NCI-H446 (cell line): Measurements from ENCODE around the gene MISP.
A peak's percentile ranks its signal among the peaks of the same experiment; 100 is the strongest.
"Not testable (repeated sequence)": the region's sequence is repeated elsewhere in the genome, so short reads cannot be mapped to it uniquely, and the experiment has no call there.

Experiments used
- DNase-seq, 2 experiments: peaks; one replicate each; lab custom pipeline; 2025; lab: John Stamatoyannopoulos, UW

MISP gene

GRCh38 chr19:750640-751423 lies at the start of gene MISP:
Gene MISP, plus strand, starts transcription at chr19:751112. Its CDS starts 5,835 bp downstream, at chr19:756947.
- no peak for DNase-seq

- not testable (repeated sequence) for DNase-seq
These were observed 48.1 kb upstream of the MISP start for GRCh38 chr19:702847-703246.

GRCh38 chr19:703329-703650 lies 47.6 kb upstream of the MISP start:
- DNase-seq, result no peak

GRCh38 chr19:703651-704446 lies 47.1 kb upstream of the MISP start:
- peak in 1 of 2 experiments; percentile 44 for DNase-seq

- DNase-seq, result no peak
These were observed 46.5 kb upstream of the MISP start for GRCh38 chr19:704447-704741.

GRCh38 chr19:708154-709143 lies 42.5 kb upstream of the MISP start, which contains the start of gene PALM:
Gene PALM, plus strand, starts transcription at chr19:708935. Its CDS starts 212 bp downstream, at chr19:709147.
- peak in 1 of 2 experiments; percentile 31 for DNase-seq

GRCh38 chr19:709196-709964 lies 41.5 kb upstream of the MISP start:
- DNase-seq, result no peak

GRCh38 chr19:709965-710571 lies 40.8 kb upstream of the MISP start:
- no peak for DNase-seq

GRCh38 chr19:710767-711166 lies 40.1 kb upstream of the MISP start:
- no peak for DNase-seq

GRCh38 chr19:711254-711653 lies 39.7 kb upstream of the MISP start:
- DNase-seq, result no peak

GRCh38 chr19:715347-715746 lies 35.6 kb upstream of the MISP start:
- no peak for DNase-seq

- DNase-seq, result no peak
These were observed 32.5 kb upstream of the MISP start for GRCh38 chr19:718251-718951.

GRCh38 chr19:718991-719512 lies 31.9 kb upstream of the MISP start:
- DNase-seq, result no peak

- DNase-seq, result no peak
These were observed 31.1 kb upstream of the MISP start for GRCh38 chr19:719636-720344.

- no peak for DNase-seq
These were observed 30.4 kb upstream of the MISP start for GRCh38 chr19:720345-721160.

GRCh38 chr19:722553-723101 lies 28.3 kb upstream of the MISP start:
- no peak for DNase-seq

- no peak for DNase-seq
These were observed 27.7 kb upstream of the MISP start for GRCh38 chr19:723247-723646.

GRCh38 chr19:723714-724113 lies 27.2 kb upstream of the MISP start:
- DNase-seq, result no peak
